Vagina (tissue), 2 donors: ENCODE data around the gene REEP6.

Source experiments
- POLR2A ChIP-seq, 2 donors: fragments of 450-650 bp; IDR thresholded peaks; one replicate each; pipeline ENCODE4 v1.6.1; 2017; ENCODE audit warnings: antibody characterized with exemption in 2 of 2, mild to moderate bottlenecking in 2 of 2, moderate library complexity in 2 of 2
- TF ChIP-seq, protein P1 (sequence below), 3 experiments: fragments of 450-650 bp in 2 of 3; fragments of 200-600 bp in 1 of 3; sonication (generic) in 1 of 3; IDR thresholded peaks; one replicate each; pipeline ENCODE4 v1.5.1; 2017 to 2019; ENCODE audit warnings: antibody characterized with exemption in 3 of 3, mild to moderate bottlenecking in 2 of 3, moderate library complexity in 2 of 3

- TF ChIP-seq, protein P1, sequence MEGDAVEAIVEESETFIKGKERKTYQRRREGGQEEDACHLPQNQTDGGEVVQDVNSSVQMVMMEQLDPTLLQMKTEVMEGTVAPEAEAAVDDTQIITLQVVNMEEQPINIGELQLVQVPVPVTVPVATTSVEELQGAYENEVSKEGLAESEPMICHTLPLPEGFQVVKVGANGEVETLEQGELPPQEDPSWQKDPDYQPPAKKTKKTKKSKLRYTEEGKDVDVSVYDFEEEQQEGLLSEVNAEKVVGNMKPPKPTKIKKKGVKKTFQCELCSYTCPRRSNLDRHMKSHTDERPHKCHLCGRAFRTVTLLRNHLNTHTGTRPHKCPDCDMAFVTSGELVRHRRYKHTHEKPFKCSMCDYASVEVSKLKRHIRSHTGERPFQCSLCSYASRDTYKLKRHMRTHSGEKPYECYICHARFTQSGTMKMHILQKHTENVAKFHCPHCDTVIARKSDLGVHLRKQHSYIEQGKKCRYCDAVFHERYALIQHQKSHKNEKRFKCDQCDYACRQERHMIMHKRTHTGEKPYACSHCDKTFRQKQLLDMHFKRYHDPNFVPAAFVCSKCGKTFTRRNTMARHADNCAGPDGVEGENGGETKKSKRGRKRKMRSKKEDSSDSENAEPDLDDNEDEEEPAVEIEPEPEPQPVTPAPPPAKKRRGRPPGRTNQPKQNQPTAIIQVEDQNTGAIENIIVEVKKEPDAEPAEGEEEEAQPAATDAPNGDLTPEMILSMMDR (IDR thresholded peaks at IDR 0.05) = no peak
- no peak for TF ChIP-seq POLR2A (IDR thresholded peaks at IDR 0.05)
Measured at GRCh38 chr19:1468274-1468820, 22.6 kb upstream of the REEP6 start.
